Mucosa of stomach (tissue), 1 donor: ENCODE measurements around the gene CBLN1.
"Not testable (repeated sequence)": the region's sequence is repeated elsewhere in the genome, so short reads cannot be mapped to it uniquely, and the experiment has no call there.

Experiments used
- H3K27me3 ChIP-seq: one replicate; pipeline ENCODE4 v1.7.0; 2013; ENCODE audit warnings: mild to moderate bottlenecking, low read length; ENCODE audit not compliant: control insufficient read depth, insufficient read depth
- H3K36me3 ChIP-seq: one replicate; pipeline ENCODE4 v1.7.0; 2013; ENCODE audit warnings: low read length; ENCODE audit not compliant: control insufficient read depth, insufficient read depth
- H3K4me1 ChIP-seq: one replicate; pipeline ENCODE4 v1.7.0; 2013; ENCODE audit warnings: mild to moderate bottlenecking, low read length; ENCODE audit not compliant: control insufficient read depth, insufficient read depth
- H3K4me3 ChIP-seq: one replicate; pipeline ENCODE4 v1.7.0; 2013; ENCODE audit warnings: low read length
- H3K9ac ChIP-seq: one replicate; pipeline ENCODE4 v1.7.0; 2013; ENCODE audit warnings: mild to moderate bottlenecking, low read length, moderate library complexity
- H3K9me3 ChIP-seq: one replicate; pipeline ENCODE4 v1.7.0; 2013; ENCODE audit warnings: mild to moderate bottlenecking, low read length, moderate library complexity; ENCODE audit not compliant: control insufficient read depth
- donor health status: Pancreatic carcinoma.

Gene CBLN1

GRCh38 chr16:49250689-49251088, 30.9 kb downstream of the CBLN1 start:
- Histone ChIP-seq H3K9ac (no peak overlapping the region), H3K36me3 (no peaks in the 10 kb centered on the region), H3K4me3 (no peak overlapping the region), H3K27me3 (no peaks in the 10 kb centered on the region), H3K4me1 (no peaks in the 10 kb centered on the region), H3K9me3 (no peaks in the 10 kb centered on the region)

- no peaks in the 10 kb centered on the region for H3K9me3 ChIP-seq
- no peaks in the 10 kb centered on the region for H3K4me1 ChIP-seq
- H3K36me3 ChIP-seq = no peaks in the 10 kb centered on the region
- H3K9ac ChIP-seq = no peak overlapping the region
- H3K27me3 ChIP-seq = no peaks in the 10 kb centered on the region
- H3K4me3 ChIP-seq = no peak overlapping the region
Observed at GRCh38 chr16:49248227-49248626, 33.4 kb downstream of the CBLN1 start.

- no peak overlapping the region for H3K4me3 ChIP-seq
- no peak overlapping the region for H3K9ac ChIP-seq
- H3K36me3 ChIP-seq = no peaks in the 10 kb centered on the region
- no peaks in the 10 kb centered on the region for H3K27me3 ChIP-seq
- no peaks in the 10 kb centered on the region for H3K9me3 ChIP-seq
- H3K4me1 ChIP-seq = no peaks in the 10 kb centered on the region
Observed at GRCh38 chr16:49236216-49236615, 45.4 kb downstream of the CBLN1 start.

GRCh38 chr16:49228335-49228734, 53.3 kb downstream of the CBLN1 start:
- not testable (repeated sequence) for H3K4me1 ChIP-seq, H3K9me3 ChIP-seq, H3K36me3 ChIP-seq, H3K27me3 ChIP-seq, H3K9ac ChIP-seq, H3K4me3 ChIP-seq
